GM18507 (cell line): Measurements from ENCODE around the gene SLC24A3.

ENCODE experiments used
- DNase-seq: peaks from one replicate; pipeline ENCODE4 v3.0.0; 2011; ENCODE audit warnings: low read depth; ENCODE audit not compliant: insufficient read length; ENCODE audit errors: extremely low spot score
- FAIRE-seq: peaks from 2 replicates; lab custom pipeline; 2011; peaks lifted over from hg19 to GRCh38; lab: Jason Lieb, UNC

The SLC24A3 gene

GRCh38 chr20:19544684-19545083 lies 332.2 kb downstream of the SLC24A3 start:
- DNase-seq (no peak), FAIRE-seq (no peak)

GRCh38 chr20:19546648-19547047 lies 334.2 kb downstream of the SLC24A3 start:
- no peak for DNase-seq
- FAIRE-seq, result no peak

GRCh38 chr20:19547547-19547946 lies 335.1 kb downstream of the SLC24A3 start:
- DNase-seq, result no peak
- FAIRE-seq, result no peak

GRCh38 chr20:19549896-19550295 lies 337.5 kb downstream of the SLC24A3 start:
- FAIRE-seq (no peak), DNase-seq (no peak)

GRCh38 chr20:19552221-19553180 lies 340.1 kb downstream of the SLC24A3 start:
- DNase-seq (no peak), FAIRE-seq (no peak)

GRCh38 chr20:19554666-19555065 lies 342.2 kb downstream of the SLC24A3 start:
- FAIRE-seq (no peak), DNase-seq (no peak)

- FAIRE-seq, result no peak
- no peak for DNase-seq
Observed at GRCh38 chr20:19555726-19556125, 343.3 kb downstream of the SLC24A3 start.

- no peak for FAIRE-seq
- no peak for DNase-seq
Observed at GRCh38 chr20:19557291-19557690, 344.8 kb downstream of the SLC24A3 start.

GRCh38 chr20:19560881-19561480 lies 348.5 kb downstream of the SLC24A3 start:
- DNase-seq, result no peak
- no peak for FAIRE-seq

GRCh38 chr20:19562426-19562825 lies 350.0 kb downstream of the SLC24A3 start:
- FAIRE-seq, result no peak
- no peak for DNase-seq

- FAIRE-seq, result no peak
Observed at GRCh38 chr20:19564261-19564660, 351.8 kb downstream of the SLC24A3 start.

GRCh38 chr20:19565736-19566135 lies 353.3 kb downstream of the SLC24A3 start:
- DNase-seq (no peak), FAIRE-seq (no peak)

More at GRCh38 chr20:19564261-19564660, 351.8 kb downstream of the SLC24A3 start:
- no peak for DNase-seq

- FAIRE-seq (no peak), DNase-seq (no peak)
Observed at GRCh38 chr20:19566226-19566945, 353.9 kb downstream of the SLC24A3 start.

GRCh38 chr20:19568128-19568527 lies 355.7 kb downstream of the SLC24A3 start:
- no peak for FAIRE-seq
- DNase-seq, result no peak

GRCh38 chr20:19571996-19572395 lies 359.6 kb downstream of the SLC24A3 start:
- FAIRE-seq, result no peak
- DNase-seq, result no peak

GRCh38 chr20:19577692-19578091 lies 365.2 kb downstream of the SLC24A3 start:
- no peak for FAIRE-seq

GRCh38 chr20:19582782-19583181 lies 370.3 kb downstream of the SLC24A3 start:
- DNase-seq (no peak), FAIRE-seq (no peak)

More at GRCh38 chr20:19577692-19578091, 365.2 kb downstream of the SLC24A3 start:
- DNase-seq, result no peak

- DNase-seq (peak; percentile 30), FAIRE-seq (no peak)
Observed at GRCh38 chr20:19583532-19584175, 371.2 kb downstream of the SLC24A3 start.

- no peak for FAIRE-seq
- DNase-seq, result no peak
Observed at GRCh38 chr20:19588241-19588640, 375.8 kb downstream of the SLC24A3 start.

- DNase-seq (no peak), FAIRE-seq (no peak)
Observed at GRCh38 chr20:19588732-19589131, 376.3 kb downstream of the SLC24A3 start.
